A673 (cell line): Measurements from ENCODE around the gene STAG3.

ENCODE experiments used
- CTCF ChIP-seq: fragments of 300-800, 200-600 bp; sonication (generic); conservative IDR thresholded peaks from 2 replicates; pipeline ENCODE4 v1.5.1; 2017; ENCODE audit warnings: low read depth, mild to moderate bottlenecking, antibody characterized with exemption, low read length, moderate library complexity, mixed read lengths
- EZH2 ChIP-seq: fragments of 200-600 bp; sonication (generic); IDR thresholded peaks from 2 replicates; pipeline ENCODE4 v1.6.1; 2017; ENCODE audit warnings: borderline replicate concordance, low read depth, mild to moderate bottlenecking, mixed read lengths, antibody characterized with exemption, low read length; ENCODE audit not compliant: poor library complexity, severe bottlenecking

GRCh38 chr7:100130608-100131453 is 46.9 kb upstream of the STAG3 start:
- TF ChIP-seq CTCF (peak; percentile 88), EZH2 (no peak)
